CD4-positive, CD25-positive, alpha-beta regulatory T cell (primary cell): ENCODE data around the gene RHAG. TPM values are rescaled to one million over a fixed set of nuclear protein-coding genes. Genes with fewer than 3 reads are reported as not detected.
"Not testable (repeated sequence)": the region's sequence is repeated elsewhere in the genome, so short reads cannot be mapped to it uniquely, and the experiment has no call there.

Source experiments
- ATAC-seq, 2 donors: fragments of 150-1000 bp; cut with Tn5 transposase; one replicate each; pipeline ENCODE4 v1.10.0; 2021; ENCODE audit warnings: low read depth in 2 of 2, moderate number of reproducible peaks in 2 of 2, moderate library complexity in 1 of 2
- DNase-seq, 3 donors: peaks; one replicate each; pipeline versions ENCODE4 v3.0.0 to v3.0.0-alpha.2; 2012 to 2022; ENCODE audit warnings: mixed read lengths in 1 of 3
- H3K27ac ChIP-seq: one replicate; pipeline ENCODE4 v1.7.0; 2013; ENCODE audit warnings: mild to moderate bottlenecking, low read length; ENCODE audit not compliant: insufficient read depth, poor library complexity, severe bottlenecking
- H3K27me3 ChIP-seq: one replicate; pipeline ENCODE4 v1.7.0; 2013; ENCODE audit warnings: low read length; ENCODE audit not compliant: control insufficient read depth, insufficient read depth
- H3K36me3 ChIP-seq: one replicate; pipeline ENCODE4 v1.7.0; 2013; ENCODE audit warnings: mild to moderate bottlenecking, low read length, moderate library complexity; ENCODE audit not compliant: control insufficient read depth, insufficient read depth
- H3K4me1 ChIP-seq: 2 replicates; pipeline ENCODE4 v1.7.0; 2013; ENCODE audit warnings: mild to moderate bottlenecking, low read length; ENCODE audit not compliant: insufficient read depth, control insufficient read depth, poor library complexity, severe bottlenecking
- H3K4me3 ChIP-seq: one replicate; pipeline ENCODE4 v1.7.0; 2013; ENCODE audit warnings: low read depth, mild to moderate bottlenecking, low read length, moderate library complexity
- H3K9me3 ChIP-seq, 2 experiments: 1 replicate in 1 of 2; 2 replicates in 1 of 2; pipeline ENCODE4 v1.7.0; 2013; ENCODE audit warnings: low read length in 2 of 2, mild to moderate bottlenecking in 1 of 2, moderate library complexity in 1 of 2; ENCODE audit not compliant: control insufficient read depth in 2 of 2
- H3K27ac Mint-ChIP-seq, 3 donors: one replicate each; pipeline ENCODE4 v1.8.0; 2020 to 2022; ENCODE audit warnings: mild to moderate bottlenecking in 3 of 3, mixed read lengths in 3 of 3, moderate library complexity in 2 of 3
- H3K27me3 Mint-ChIP-seq: one replicate; pipeline ENCODE4 v1.8.0; 2022; ENCODE audit warnings: mild to moderate bottlenecking, mixed read lengths
- H3K36me3 Mint-ChIP-seq: one replicate; pipeline ENCODE4 v1.8.0; 2020; ENCODE audit warnings: mixed read lengths
- H3K4me1 Mint-ChIP-seq, 4 donors: one replicate each; pipeline ENCODE4 v1.8.0; 2020 to 2022; ENCODE audit warnings: mixed read lengths in 4 of 4, mild to moderate bottlenecking in 1 of 4
- H3K4me3 Mint-ChIP-seq, 4 donors: one replicate each; pipeline ENCODE4 v1.8.0; 2020 to 2022; ENCODE audit warnings: mild to moderate bottlenecking in 4 of 4, mixed read lengths in 4 of 4, moderate library complexity in 3 of 4
- H3K9me3 Mint-ChIP-seq, 7 donors: one replicate each; pipeline ENCODE4 v1.8.0; 2020 to 2022; ENCODE audit warnings: mixed read lengths in 7 of 7, mild to moderate bottlenecking in 3 of 7, moderate library complexity in 2 of 7
- polyA plus RNA-seq, 4 donors: library from polyadenylated mRNA; unstranded; fragments of 300-500 nt; fragmentation: Illumina TruSeq; gene quantifications; one replicate each; pipeline ENCODE4 v1.2.3, GENCODE V29; 2021
- total RNA-seq: library from RNA; stranded (reverse); gene quantifications from one replicate; pipeline ENCODE4 v1.2.3, GENCODE V29; 2022

Gene RHAG
- total and polyA plus RNA-seq, 5 donors from 2014 or later = not detected

DNA sequence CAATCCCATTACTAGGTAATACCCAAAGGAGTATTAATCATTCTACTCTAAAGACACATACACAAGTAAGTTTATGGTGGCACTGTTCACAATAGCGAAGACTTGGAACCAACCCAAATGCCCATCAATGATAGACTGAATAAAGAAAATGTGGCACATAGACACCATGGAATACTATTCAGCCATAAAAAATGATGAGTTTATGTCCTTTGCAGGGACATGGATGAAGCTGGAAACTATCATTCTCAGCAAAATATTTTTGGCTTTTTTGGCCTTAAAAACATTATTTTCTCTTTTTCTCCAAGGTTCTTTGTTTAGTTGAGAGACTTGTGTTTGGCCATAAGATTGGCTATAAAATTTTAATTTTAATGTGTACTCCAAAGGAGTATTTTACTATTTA lies 27.4 kb upstream of the RHAG start:
- H3K27me3 Mint-ChIP-seq, H3K9me3 ChIP-seq, DNase-seq, H3K27ac Mint-ChIP-seq, H3K27ac ChIP-seq, H3K36me3 Mint-ChIP-seq, H3K4me1 Mint-ChIP-seq, H3K36me3 ChIP-seq, H3K4me3 Mint-ChIP-seq, ATAC-seq, H3K27me3 ChIP-seq, H3K4me1 ChIP-seq, H3K9me3 Mint-ChIP-seq, H3K4me3 ChIP-seq: not testable (repeated sequence)

GRCh38 chr6:49662892-49663261 lies 26.2 kb upstream of the RHAG start:
- no peak overlapping the region for H3K27ac Mint-ChIP-seq

DNA sequence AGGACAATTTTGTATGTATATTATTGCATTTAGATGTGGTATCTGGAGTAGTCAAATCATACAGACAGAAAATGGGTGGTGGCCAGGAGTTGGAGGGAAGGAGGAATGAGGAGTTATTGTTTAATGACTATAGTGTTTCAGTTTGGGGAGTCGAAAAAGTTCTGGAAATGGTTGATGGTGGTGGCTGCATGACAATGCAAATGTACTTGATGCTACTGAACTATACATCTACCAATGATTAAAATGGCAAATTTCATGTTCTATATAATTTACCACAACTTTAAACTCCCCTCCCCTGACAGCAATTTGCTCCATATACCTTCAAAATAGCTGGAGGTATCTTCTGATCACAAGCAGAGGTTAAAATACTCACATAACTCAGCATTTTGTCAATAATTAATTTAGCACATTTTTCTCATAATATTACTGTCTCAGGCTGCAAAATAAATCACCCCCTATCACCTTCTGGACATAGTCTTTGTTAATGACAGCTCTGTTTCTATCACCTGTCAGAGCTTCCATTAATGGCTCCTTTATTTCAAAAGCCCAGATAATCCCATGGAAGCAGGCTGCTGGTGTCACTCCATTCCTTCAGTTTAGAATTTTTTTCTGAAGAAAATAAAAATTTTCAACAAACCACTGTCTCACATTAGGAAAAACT lies 25.7 kb upstream of the RHAG start:
- H3K27ac ChIP-seq = no peak overlapping the region
- no peaks in the 10 kb centered on the region for H3K36me3 ChIP-seq
- no peak for ATAC-seq
- DNase-seq = no peak
- H3K27me3 ChIP-seq = no peaks in the 10 kb centered on the region
- H3K4me1 ChIP-seq = no peaks in the 10 kb centered on the region
- no peak overlapping the region for H3K4me3 ChIP-seq
- no peaks in the 10 kb centered on the region for H3K4me1 Mint-ChIP-seq
- no peaks in the 10 kb centered on the region for H3K36me3 Mint-ChIP-seq
- no peaks in the 10 kb centered on the region for H3K9me3 ChIP-seq
- peaks cover 0 to 10% (median 1%) of the 10 kb centered on the region in 7 donors for H3K9me3 Mint-ChIP-seq
- H3K4me3 Mint-ChIP-seq = no peak overlapping the region
- no peaks in the 10 kb centered on the region for H3K27me3 Mint-ChIP-seq
- no peak overlapping the region for H3K27ac Mint-ChIP-seq

More at GRCh38 chr6:49662892-49663261, 26.2 kb upstream of the RHAG start:
- no peak overlapping the region for H3K4me3 ChIP-seq
- Mint-ChIP-seq H3K27me3 (no peaks in the 10 kb centered on the region), H3K4me1 (no peaks in the 10 kb centered on the region), H3K9me3 (peaks cover 0 to 10% (median 1%) of the 10 kb centered on the region in 7 donors), H3K4me3 (no peak overlapping the region), H3K36me3 (no peaks in the 10 kb centered on the region)
- no peak overlapping the region for H3K27ac ChIP-seq
- no peaks in the 10 kb centered on the region for H3K36me3 ChIP-seq
- DNase-seq (no peak), ATAC-seq (no peak)
- no peaks in the 10 kb centered on the region for H3K27me3 ChIP-seq
- no peaks in the 10 kb centered on the region for H3K9me3 ChIP-seq
- no peaks in the 10 kb centered on the region for H3K4me1 ChIP-seq

- Mint-ChIP-seq H3K4me3 (no peak overlapping the region), H3K27me3 (peaks cover 4% of the 10 kb centered on the region), H3K27ac (no peak overlapping the region), H3K4me1 (no peaks in the 10 kb centered on the region), H3K9me3 (peaks cover 0 to 2% (median 0%) of the 10 kb centered on the region in 7 donors), H3K36me3 (no peaks in the 10 kb centered on the region)
- no peaks in the 10 kb centered on the region for H3K4me1 ChIP-seq
- no peaks in the 10 kb centered on the region for H3K36me3 ChIP-seq
- no peak overlapping the region for H3K4me3 ChIP-seq
- H3K9me3 ChIP-seq = no peaks in the 10 kb centered on the region
- no peak for ATAC-seq
- H3K27me3 ChIP-seq = no peaks in the 10 kb centered on the region
- no peak for DNase-seq
- H3K27ac ChIP-seq = no peak overlapping the region
These were observed 17.3 kb upstream of the RHAG start for GRCh38 chr6:49653942-49654341.

- Histone ChIP-seq H3K27ac (no peak overlapping the region), H3K27me3 (no peaks in the 10 kb centered on the region), H3K4me1 (no peaks in the 10 kb centered on the region), H3K9me3 (no peaks in the 10 kb centered on the region), H3K4me3 (no peak overlapping the region), H3K36me3 (no peaks in the 10 kb centered on the region)
- Mint-ChIP-seq H3K27ac (no peak overlapping the region), H3K9me3 (peaks cover 0 to 2% (median 0%) of the 10 kb centered on the region in 7 donors), H3K27me3 (peaks cover 4% of the 10 kb centered on the region), H3K4me1 (no peaks in the 10 kb centered on the region), H3K4me3 (no peak overlapping the region), H3K36me3 (no peaks in the 10 kb centered on the region)
- no peak for ATAC-seq
- DNase-seq = no peak
These were observed 16.8 kb upstream of the RHAG start for GRCh38 chr6:49653438-49653837.

GRCh38 chr6:49651239-49651638 lies 14.6 kb upstream of the RHAG start:
- Histone ChIP-seq H3K4me1 (no peaks in the 10 kb centered on the region), H3K4me3 (no peak overlapping the region), H3K9me3 (no peaks in the 10 kb centered on the region), H3K36me3 (no peaks in the 10 kb centered on the region), H3K27me3 (no peaks in the 10 kb centered on the region), H3K27ac (no peak overlapping the region)
- Mint-ChIP-seq H3K9me3 (peaks cover 0 to 2% (median 0%) of the 10 kb centered on the region in 7 donors), H3K4me3 (no peak overlapping the region), H3K36me3 (no peaks in the 10 kb centered on the region), H3K27ac (no peak overlapping the region), H3K27me3 (peaks cover 4% of the 10 kb centered on the region), H3K4me1 (no peaks in the 10 kb centered on the region)
- ATAC-seq (no peak), DNase-seq (no peak)

DNA sequence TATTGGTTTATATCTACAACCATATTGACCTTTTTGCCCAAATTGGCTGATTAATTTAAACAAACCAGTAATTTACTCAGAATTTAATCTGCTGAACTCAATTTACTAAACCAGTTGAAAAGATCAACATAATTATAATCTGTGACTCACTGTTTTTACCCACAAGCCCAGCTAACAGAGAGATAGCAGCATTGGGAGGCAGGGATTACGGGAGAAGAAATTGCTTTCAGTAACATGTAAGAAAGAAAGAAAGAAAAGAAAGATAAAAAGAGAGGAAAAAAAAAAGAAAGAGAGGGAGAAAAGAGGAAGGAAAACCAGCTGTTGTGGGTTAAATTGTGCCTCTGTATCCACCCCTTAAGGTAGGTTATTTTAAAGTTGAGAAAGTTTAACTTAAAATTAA lies 13.3 kb upstream of the RHAG start:
- Mint-ChIP-seq H3K27me3 (peaks cover 2% of the 10 kb centered on the region), H3K4me3 (no peak overlapping the region), H3K36me3 (no peaks in the 10 kb centered on the region), H3K9me3 (peaks cover 0 to 2% (median 0%) of the 10 kb centered on the region in 7 donors), H3K27ac (no peak overlapping the region), H3K4me1 (no peaks in the 10 kb centered on the region)
- no peak overlapping the region for H3K27ac ChIP-seq
- H3K9me3 ChIP-seq = no peaks in the 10 kb centered on the region
- H3K4me1 ChIP-seq = no peaks in the 10 kb centered on the region
- ATAC-seq (no peak), DNase-seq (no peak)
- no peaks in the 10 kb centered on the region for H3K36me3 ChIP-seq
- H3K4me3 ChIP-seq = no peak overlapping the region
- no peaks in the 10 kb centered on the region for H3K27me3 ChIP-seq

DNA sequence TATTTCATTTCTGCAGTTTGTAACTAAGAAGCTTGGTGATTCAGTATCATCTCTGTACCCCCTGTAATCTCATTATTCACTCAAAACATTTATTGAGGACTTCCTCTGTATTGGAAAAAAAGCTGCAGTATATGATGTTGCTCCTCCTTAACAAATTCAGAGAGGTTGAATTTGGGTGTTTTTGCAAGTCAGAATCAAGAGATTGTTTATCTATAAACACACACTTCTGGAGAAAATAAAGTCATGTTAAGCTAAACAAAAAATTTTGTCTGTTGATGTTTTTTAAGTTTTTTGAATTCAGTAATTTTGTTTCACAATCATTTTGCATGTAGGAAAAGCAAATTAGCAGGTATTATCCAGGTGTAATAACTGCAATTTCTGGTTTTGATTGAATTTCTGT lies 11.4 kb upstream of the RHAG start:
- no peak for ATAC-seq
- H3K36me3 Mint-ChIP-seq = no peaks in the 10 kb centered on the region
- H3K27me3 Mint-ChIP-seq = no peaks in the 10 kb centered on the region

More for the DNA sequence above, 11.4 kb upstream of the RHAG start:
- H3K27ac Mint-ChIP-seq = no peak overlapping the region
- H3K4me3 ChIP-seq = no peak overlapping the region
- no peak for DNase-seq
- no peaks in the 10 kb centered on the region for H3K27me3 ChIP-seq
- no peaks in the 10 kb centered on the region for H3K9me3 ChIP-seq
- no peaks in the 10 kb centered on the region for H3K4me1 ChIP-seq
- no peak overlapping the region for H3K27ac ChIP-seq
- H3K4me1 Mint-ChIP-seq = no peaks in the 10 kb centered on the region
- no peaks in the 10 kb centered on the region for H3K36me3 ChIP-seq
- peaks cover 0 to 2% (median 0%) of the 10 kb centered on the region in 7 donors for H3K9me3 Mint-ChIP-seq
- no peak overlapping the region for H3K4me3 Mint-ChIP-seq
